SH-SY5Y (cell line): ENCODE results near the gene GLI2.

Experiments used
- GATA2 ChIP-seq: IDR thresholded peaks from 2 replicates; pipeline ENCODE4 v1.6.1; 2011; ENCODE audit warnings: mild to moderate bottlenecking, low read depth, low read length
- GATA3 ChIP-seq: IDR thresholded peaks from 2 replicates; pipeline ENCODE4 v1.6.1; 2011; ENCODE audit warnings: low read depth, mild to moderate bottlenecking, low read length, moderate library complexity

DNA sequence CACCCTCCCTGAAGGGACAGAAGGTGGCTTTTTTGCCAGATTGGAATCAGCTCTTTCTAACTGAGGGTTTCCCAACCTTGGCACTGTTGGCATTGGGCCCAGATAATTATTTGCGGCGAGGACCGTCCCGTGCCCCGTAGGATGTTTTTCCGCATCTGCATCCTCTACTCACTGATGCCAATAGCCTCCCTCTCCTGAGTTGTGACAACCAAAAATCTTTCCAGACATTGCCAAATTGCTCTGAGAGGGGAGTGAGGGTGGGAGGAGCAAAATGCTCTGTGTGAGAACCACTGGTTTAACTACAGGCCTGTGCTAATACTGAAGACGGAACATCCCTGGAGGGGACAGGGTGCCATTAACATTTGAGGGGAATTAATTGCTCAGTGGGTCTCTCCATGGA lies 33.6 kb upstream of the GLI2 start:
- TF ChIP-seq GATA2, result no peak
- TF ChIP-seq GATA3, result no peak
